Spleen (tissue), 7 donors: ENCODE measurements around the gene HACD3.

Experiments
- POLR2AphosphoS5 ChIP-seq, 3 donors: sonication (generic); formaldehyde crosslinking; IDR thresholded peaks; one replicate each; pipeline ENCODE4 v1.5.1; 2017; ENCODE audit warnings: antibody characterized with exemption in 3 of 3
- TF ChIP-seq, protein P1 (sequence below), 11 experiments: fragments of 200-600 bp in 7 of 11; fragments of 450-650 bp in 4 of 11; sonication (generic) in 4 of 11; IDR thresholded peaks in 8 of 11; conservative IDR thresholded peaks in 3 of 11; 1 replicate in 7 of 11; 2 replicates in 4 of 11; pipeline versions ENCODE4 v1.4.0 to v1.8.0; 2016 to 2021; ENCODE audit warnings: antibody characterized with exemption in 11 of 11, inconsistent platforms in 4 of 11, mild to moderate bottlenecking in 1 of 11
- donor health status: DM: no; HTN: no; CAD: no; lungs with moderate emphysema.
- donor health status: DM: no; HTN: no; CAD: no.
- donor health status: DM: no; HTN: no; CAD: no.

DNA sequence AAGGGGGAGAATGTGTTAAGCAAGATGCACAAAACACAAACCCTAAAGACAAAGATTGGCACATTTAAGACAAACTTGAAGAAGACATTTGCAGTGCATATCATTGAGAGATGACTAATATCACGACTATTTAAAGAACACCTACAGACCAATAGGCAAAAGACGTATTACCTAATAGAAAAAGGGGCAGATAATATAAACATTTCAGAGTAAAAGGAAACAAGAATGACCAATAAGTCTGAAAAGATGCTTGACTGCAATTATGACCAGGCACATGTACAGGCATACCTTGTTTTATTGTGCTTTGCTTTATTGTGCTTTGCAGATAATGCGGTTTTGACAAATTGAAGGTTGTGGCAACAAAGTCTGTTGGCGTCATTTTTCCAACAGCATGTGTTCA lies 4.9 kb downstream of the HACD3 start:
- TF ChIP-seq POLR2AphosphoS5 (IDR thresholded peaks at IDR 0.05): no peak
- TF ChIP-seq, protein P1, sequence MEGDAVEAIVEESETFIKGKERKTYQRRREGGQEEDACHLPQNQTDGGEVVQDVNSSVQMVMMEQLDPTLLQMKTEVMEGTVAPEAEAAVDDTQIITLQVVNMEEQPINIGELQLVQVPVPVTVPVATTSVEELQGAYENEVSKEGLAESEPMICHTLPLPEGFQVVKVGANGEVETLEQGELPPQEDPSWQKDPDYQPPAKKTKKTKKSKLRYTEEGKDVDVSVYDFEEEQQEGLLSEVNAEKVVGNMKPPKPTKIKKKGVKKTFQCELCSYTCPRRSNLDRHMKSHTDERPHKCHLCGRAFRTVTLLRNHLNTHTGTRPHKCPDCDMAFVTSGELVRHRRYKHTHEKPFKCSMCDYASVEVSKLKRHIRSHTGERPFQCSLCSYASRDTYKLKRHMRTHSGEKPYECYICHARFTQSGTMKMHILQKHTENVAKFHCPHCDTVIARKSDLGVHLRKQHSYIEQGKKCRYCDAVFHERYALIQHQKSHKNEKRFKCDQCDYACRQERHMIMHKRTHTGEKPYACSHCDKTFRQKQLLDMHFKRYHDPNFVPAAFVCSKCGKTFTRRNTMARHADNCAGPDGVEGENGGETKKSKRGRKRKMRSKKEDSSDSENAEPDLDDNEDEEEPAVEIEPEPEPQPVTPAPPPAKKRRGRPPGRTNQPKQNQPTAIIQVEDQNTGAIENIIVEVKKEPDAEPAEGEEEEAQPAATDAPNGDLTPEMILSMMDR (IDR thresholded peaks at IDR 0.05 in 8 of 11, conservative IDR thresholded peaks at IDR 0.05 in 3 of 11): no peak
